Measurements from ENCODE around the gene IL3. TPM values are rescaled to one million over a fixed set of nuclear protein-coding genes. Genes with fewer than 3 reads are reported as not detected.

Gene IL3
- total RNA-seq, 3 donors from 2014 or later = not detected

DNA sequence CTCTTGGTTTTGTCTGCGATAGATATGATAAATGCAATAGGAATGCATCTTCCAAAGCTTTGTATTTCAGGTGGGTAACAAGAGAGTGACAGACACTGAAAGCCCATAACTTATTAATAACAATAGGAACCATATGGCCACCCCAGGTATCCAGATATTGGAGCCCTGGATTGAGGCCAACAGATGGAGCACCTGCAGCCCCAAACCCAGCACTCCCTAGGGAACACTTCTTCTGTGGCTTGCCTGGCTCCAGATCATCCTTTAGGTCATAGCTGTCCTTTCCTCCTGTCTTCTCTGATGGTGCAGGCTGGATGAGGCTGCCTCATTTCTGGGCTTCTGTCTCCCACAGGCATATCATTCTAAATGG lies 5.0 kb upstream of the IL3 start:
- TF ChIP-seq CTCF (IDR thresholded peaks at IDR 0.05) = no peak
- no peak overlapping the region for H3K4me3 ChIP-seq
- ATAC-seq (no peak), DNase-seq (no peak)
- no peaks in the 10 kb centered on the region for H3K36me3 ChIP-seq (ENCODE audit: low read depth)
- intact Hi-C loops (cut with DNase I, micrococcal nuclease) = no loop called here
- no peaks in the 10 kb centered on the region for H3K4me1 ChIP-seq (ENCODE audit: low read depth)
- H3K9me3 ChIP-seq = no peaks in the 10 kb centered on the region

- ATAC-seq (peak; percentile 33), DNase-seq (peak in 1 of 3 donors; percentile 51)
- intact Hi-C loops (cut with DNase I, micrococcal nuclease) = no loop called here
Measured at GRCh38 chr5:132055808-132056609, 4.4 kb upstream of the IL3 start.

DNA sequence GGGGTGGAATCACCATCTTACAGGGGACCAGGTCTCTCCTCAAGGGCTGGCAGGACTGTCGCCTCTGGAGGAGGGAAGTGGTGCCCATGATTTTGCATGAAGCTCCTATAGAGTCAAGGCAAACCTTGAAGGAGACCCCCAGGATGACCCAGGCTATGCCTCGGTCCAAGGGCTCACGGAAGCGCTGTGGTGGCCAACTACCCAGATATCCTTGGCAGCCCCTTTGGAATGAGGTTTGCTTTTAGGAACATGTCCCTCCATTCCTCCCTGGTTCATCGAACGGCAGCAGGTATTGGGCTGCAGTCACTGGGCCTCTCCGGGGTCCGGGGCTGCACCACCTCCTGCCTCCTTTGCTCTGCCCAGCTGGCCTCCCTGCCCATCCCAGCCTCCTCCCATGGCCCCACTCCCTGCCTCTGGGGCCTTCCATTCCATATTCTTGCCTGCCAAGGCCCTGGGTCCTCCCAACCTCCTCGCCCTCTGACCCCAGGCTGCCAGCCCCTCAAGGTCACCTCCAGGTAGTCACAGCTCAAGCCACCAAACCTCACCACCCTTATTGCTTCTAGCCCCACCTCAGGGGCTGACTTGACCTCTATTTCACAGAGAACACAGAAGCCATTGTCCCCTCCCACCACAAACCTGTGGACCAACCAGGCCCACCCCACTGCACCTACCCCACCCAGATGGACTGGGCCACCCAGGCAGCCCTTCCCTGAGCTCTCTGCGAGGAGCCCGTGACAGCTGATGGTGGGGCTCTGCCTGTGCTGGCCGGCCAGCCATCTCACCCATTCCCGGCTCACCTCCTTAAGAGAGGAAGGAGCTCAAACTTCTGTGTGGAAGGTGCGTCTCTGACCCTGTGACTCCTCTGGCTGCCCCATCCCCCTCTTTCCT lies 3.6 kb upstream of the IL3 start:
- ATAC-seq = no peak
- H3K4me1 ChIP-seq (ENCODE audit: low read depth) = no peaks in the 10 kb centered on the region
- DNase-seq = peak in 2 of 3 donors; percentile 12 to 34
- H3K9me3 ChIP-seq = no peaks in the 10 kb centered on the region
- H3K36me3 ChIP-seq (ENCODE audit: low read depth) = no peaks in the 10 kb centered on the region
- no peak overlapping the region for H3K4me3 ChIP-seq
- intact Hi-C loops (cut with DNase I, micrococcal nuclease) = no loop called here
- no peak for TF ChIP-seq CTCF (IDR thresholded peaks at IDR 0.05)

More at GRCh38 chr5:132055808-132056609, 4.4 kb upstream of the IL3 start:
- Histone ChIP-seq H3K36me3 (ENCODE audit: low read depth) (no peaks in the 10 kb centered on the region), H3K4me1 (ENCODE audit: low read depth) (no peaks in the 10 kb centered on the region), H3K9me3 (no peaks in the 10 kb centered on the region), H3K4me3 (no peak overlapping the region)
- TF ChIP-seq CTCF (IDR thresholded peaks at IDR 0.05) = no peak

- no peak for ATAC-seq
- no peak overlapping the region for H3K4me3 ChIP-seq
- TF ChIP-seq CTCF (IDR thresholded peaks at IDR 0.05) = no peak
- H3K9me3 ChIP-seq = no peaks in the 10 kb centered on the region
- peak in 1 of 3 donors; percentile 5 for DNase-seq
- no peaks in the 10 kb centered on the region for H3K4me1 ChIP-seq (ENCODE audit: low read depth)
- intact Hi-C loops (cut with DNase I, micrococcal nuclease) = no loop called here
- H3K36me3 ChIP-seq (ENCODE audit: low read depth) = no peaks in the 10 kb centered on the region
Measured at GRCh38 chr5:132057498-132058255, 2.8 kb upstream of the IL3 start.

DNA sequence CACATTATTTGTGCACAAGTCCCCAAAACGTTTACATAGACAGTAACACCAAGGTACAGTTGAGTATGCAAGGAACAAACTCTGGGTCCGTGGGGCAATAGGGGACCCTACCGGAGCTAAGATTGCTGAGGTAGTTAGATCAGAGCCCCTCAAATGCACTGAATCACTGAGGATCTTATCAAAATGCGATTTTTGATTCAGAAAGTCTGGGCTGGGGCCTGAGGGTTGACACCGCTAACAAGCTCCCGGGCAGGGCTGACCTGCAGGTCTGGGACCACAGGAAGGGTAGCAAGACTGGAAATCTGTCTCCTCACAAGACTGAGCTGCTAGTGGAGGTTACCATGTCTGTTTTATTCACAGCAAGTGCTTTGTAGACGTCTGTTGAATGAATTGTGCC lies 1.8 kb upstream of the IL3 start:
- Histone ChIP-seq H3K4me1 (ENCODE audit: low read depth) (peaks cover 2% of the 10 kb centered on the region), H3K4me3 (no peak overlapping the region), H3K9me3 (no peaks in the 10 kb centered on the region), H3K36me3 (ENCODE audit: low read depth) (no peaks in the 10 kb centered on the region)
- no peak for DNase-seq
- intact Hi-C loops (cut with DNase I, micrococcal nuclease) = no loop called here
- ATAC-seq = no peak
- no peak for TF ChIP-seq CTCF (IDR thresholded peaks at IDR 0.05)
